NCI-H2029 (cell line): ENCODE measurements around the gene TMEM35A.
"Not testable (repeated sequence)": the region's sequence is repeated elsewhere in the genome, so short reads cannot be mapped to it uniquely, and the experiment has no call there.

Experiments
- DNase-seq: peaks from one replicate; lab custom pipeline; 2025; lab: John Stamatoyannopoulos, UW

The TMEM35A gene, protein sequence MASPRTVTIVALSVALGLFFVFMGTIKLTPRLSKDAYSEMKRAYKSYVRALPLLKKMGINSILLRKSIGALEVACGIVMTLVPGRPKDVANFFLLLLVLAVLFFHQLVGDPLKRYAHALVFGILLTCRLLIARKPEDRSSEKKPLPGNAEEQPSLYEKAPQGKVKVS

DNA sequence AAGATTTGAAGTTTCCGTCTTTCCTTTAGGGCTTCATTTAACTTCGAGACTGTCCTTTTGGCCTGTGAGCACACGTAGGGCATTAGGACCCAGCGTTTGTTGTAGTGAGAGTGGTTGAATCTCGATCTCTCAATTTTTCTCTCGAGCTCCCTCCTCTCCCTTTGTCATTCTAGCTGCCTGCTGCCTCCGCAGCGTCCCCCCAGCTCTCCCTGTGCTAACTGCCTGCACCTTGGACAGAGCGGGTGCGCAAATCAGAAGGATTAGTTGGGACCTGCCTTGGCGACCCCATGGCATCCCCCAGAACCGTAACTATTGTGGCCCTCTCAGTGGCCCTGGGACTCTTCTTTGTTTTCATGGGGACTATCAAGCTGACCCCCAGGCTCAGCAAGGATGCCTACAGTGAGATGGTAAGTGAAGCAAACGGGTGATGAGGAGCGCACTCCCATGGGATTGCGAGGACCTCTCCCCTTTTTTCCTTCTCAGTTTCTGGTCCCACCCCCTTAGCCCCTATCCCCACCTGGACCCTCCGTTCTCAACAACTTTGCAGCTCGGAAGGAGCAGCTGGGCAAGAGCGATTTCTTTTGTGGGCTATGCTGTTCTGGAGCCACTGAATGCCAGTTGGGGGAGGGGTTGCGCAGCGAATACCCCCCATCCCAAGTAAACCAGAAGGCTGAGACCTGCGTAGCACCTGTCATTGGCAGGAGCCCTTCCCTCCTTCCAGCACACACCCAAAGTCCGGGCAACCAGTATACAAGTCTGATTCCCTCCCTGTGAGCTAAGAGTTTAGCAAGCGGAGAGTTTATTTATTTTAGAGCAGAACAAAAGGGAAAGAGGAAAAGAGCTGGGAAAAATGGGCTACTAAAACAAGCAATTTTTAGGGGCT, at the start of gene TMEM35A:
Gene TMEM35A (plus strand): TSS at position 164 of the 883 bp plus-strand sequence. CDS start 124 bp downstream, at position 288.
- no peak for DNase-seq

DNA sequence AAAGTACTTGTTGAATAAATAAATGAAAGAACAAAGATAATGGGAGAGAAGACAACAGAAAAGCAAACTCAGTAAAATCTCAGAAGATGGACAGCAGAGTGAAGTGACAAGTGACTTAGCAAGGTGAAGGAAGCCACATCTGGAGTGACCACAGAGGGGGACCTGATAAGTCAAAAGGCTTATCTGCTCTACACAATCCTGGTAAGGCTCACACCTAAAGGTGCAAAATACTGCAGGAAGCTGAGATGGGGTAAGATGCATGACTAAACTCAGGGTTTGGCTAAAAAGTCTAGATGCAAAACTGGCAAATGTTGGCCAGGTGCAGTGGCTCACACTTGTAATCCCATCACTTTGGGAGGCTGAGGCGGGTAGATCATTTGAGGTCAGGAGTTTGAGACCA, 49.0 kb upstream of the TMEM35A start:
- DNase-seq = no peak

DNA sequence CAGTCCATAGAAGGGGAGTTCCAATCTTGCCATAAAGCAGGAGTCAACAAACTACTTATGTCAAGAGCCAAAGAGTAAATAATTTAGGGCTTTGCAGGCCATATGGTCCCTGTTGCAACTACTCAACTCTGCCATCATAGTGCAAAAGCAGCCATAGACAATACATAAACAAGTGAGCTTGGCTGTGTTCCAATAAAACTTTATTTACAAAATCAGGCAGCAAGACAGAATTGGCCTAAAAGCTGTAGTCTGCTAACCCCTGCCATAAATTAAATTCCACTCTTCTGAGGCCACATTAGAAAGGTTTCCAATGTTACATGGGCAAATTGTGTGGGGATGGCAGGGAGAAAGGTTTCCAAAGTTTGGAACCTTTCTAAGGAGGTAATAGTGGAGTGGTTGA, 41.4 kb upstream of the TMEM35A start:
- no peak for DNase-seq

DNA sequence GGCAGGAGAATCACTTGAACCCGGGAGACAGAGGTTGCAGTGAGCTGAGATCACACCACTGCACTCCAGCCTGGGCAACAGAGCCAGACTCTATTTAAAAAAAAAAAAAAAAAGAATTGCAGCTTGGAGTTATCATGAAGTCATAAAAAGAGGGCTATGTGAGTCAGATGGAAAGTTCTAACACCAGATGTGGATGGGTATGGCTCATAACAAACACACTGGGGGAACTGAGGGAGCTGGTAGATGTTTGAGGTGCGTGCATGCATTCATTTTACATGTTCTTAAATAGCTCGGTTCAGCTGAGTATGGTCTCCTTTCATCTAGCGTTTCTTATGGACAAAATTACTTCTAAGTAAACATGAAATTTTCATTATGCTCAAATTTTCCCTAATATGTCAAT, 38.5 kb upstream of the TMEM35A start:
- DNase-seq = no peak

DNA sequence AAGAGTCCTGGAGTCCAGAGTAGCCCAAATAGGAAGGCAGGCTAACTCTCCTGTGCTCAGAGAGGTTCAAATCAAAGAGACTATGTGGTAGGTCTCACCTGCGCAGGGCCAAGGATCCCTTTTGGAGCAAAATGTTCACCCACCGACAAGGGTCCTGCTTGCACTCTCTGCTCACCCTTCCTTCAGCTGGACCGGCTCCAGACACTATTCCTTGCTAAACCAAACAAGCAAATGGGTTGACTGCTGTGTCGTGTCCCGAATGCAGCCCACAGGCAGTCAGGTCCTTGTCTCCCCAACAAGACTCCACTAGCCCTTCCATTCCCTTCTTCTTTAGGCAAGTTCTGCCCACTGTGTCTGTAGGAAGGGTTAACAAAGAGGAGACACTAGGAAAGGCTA, 27.5 kb upstream of the TMEM35A start:
- DNase-seq = no peak

DNA sequence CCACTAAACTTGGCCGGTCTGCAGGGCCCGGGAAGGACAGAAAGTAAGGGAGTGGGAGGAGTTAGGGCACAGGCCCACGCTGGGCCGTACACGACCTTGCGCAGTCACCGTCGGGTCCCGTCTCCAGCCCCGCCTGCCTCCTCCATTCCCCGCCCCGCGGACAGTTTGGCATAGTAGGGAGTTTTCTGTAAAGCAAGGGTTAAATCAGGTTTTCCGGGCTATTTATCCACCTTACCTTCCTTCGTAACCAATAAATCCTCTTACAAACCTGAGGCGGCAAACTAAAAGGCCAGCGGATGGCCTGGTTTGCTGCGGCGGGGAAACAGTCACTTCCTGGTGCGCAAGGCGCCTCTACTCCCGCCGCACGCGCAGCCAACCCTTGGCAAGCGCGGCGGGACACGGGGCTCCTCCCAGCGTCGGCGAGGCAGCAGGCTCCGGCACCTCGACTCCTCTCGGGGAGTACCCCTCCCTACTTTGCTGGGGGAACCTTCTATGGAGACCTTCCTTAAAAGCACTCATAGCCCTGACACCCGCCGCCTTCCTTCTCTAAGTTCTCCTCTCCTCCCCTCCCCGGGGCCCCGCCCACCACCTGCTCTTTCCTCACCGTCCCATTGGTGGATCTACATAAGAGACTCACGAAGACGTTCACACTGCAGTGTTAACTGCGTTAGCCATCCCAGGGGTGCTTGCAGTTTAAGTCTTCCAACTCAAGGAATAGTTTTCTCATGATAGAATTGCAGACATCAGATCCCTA, 27.0 kb upstream of the TMEM35A start, which contains the start of gene TRMT2B:
Gene TRMT2B (minus strand): TSS at position 563 of the 754 bp plus-strand sequence. CDS start 9,822 bp downstream, outside the sequence.
- DNase-seq = peak; percentile 50

DNA sequence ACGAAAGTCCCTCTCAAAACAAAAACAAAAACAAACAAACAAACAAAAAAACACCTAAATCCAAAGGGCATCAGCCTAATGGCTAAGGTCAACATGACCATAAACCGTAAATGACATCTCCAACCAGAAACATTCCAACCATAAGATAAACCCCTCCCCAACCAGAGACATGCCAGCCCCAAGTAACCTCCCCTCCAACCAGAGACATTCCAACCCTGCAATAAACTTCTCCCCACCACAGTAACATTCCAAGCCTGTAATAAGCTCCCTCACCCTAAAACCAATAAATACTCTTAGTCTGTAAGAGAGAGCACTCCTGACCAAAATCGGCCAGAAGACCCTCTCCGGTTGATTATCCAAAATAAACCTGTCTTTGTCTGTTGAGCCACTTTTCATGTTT, 22.1 kb upstream of the TMEM35A start:
- DNase-seq = not testable (repeated sequence)

DNA sequence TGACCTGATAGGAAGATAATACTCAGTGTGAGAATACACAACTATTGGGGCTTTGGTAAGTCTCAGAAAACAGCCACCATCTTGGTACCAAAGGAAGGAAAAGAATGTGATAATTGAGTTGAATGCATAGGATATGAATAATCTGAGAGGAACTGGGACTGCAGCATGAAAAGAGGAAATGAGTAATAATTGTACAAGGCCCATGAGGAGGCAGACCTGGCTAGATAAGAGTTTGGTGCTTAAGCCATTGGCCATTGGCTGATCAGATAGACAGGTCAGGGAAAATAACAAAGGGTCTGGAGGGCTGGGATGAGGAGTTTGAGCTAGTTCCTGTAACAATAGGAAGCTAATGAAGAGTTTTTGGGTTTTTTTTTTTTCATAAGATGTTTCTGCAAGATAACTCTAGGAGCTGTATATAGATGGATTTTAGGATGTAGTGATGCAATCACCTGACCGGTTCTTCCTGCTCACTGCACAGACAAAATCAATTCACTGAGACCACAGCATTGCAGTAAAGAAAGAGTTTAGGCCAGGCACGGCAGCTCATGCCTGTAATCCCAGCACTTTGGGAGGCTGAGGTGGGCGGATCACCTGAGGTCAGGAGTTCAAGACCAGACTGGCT, 21.5 kb upstream of the TMEM35A start:
- no peak for DNase-seq

DNA sequence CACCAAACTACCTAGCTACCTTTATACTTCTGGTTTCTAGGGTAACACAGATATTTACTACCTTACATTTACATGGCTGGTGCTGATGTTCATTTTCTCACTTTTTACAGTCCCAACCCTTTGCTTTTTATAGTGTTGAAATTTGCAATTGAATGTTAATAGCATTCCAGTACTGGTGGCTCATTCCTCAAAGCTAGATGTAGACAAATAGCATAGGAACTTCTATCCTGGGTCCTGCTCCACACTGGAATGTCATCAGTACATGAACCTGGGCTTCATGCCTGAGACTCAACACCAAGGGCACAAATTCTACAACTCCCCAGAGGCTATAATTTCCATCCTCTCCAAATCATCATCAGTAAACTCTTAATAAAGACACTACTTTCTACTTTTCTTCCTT, 16.5 kb upstream of the TMEM35A start:
- DNase-seq = no peak

DNA sequence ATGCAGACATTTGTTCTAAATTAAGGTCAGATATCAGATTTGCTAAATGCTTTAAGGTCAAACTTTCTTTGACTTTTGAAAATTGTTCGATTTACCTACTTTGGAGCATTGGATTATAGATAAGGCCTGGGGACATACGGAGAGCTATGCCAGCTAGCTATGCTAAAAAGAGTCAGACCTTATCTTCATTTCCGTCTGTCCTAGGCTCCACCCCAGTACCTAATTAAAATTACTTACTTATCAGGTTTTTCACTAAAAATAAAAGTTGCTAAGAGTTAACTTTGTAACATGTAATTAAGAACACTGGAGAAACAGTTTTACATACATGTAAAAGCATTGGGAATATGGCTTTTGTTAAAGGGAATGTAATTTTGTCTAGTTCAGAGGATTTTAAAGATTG, 7.1 kb upstream of the TMEM35A start:
- DNase-seq = no peak

DNA sequence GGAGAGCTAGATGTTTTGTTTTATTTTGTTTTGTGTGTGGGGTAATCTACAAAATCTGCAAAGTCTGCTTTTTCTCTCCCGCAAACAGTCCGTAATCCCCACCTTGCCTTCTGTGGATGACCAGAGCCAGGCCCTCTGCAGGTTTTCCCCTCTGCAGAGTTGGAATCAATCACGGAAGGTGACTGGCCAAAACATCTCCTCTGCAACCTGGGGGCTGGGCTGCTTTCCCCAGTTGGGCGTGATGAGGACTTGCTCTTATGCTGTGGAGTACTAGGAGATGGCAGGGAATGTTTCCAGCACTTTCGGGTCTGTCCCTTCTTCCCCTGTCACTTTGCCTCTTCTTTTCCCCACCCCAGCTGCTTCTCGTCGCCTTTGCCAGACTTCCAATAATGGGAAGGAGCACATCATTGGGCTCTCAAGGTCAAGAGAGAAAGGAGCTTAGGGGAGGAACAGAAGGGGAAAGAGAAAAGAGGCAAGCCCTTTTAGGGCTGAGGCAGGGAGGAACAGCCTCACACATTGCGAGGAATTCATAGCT, 1.1 kb downstream of the TMEM35A start:
- no peak for DNase-seq

DNA sequence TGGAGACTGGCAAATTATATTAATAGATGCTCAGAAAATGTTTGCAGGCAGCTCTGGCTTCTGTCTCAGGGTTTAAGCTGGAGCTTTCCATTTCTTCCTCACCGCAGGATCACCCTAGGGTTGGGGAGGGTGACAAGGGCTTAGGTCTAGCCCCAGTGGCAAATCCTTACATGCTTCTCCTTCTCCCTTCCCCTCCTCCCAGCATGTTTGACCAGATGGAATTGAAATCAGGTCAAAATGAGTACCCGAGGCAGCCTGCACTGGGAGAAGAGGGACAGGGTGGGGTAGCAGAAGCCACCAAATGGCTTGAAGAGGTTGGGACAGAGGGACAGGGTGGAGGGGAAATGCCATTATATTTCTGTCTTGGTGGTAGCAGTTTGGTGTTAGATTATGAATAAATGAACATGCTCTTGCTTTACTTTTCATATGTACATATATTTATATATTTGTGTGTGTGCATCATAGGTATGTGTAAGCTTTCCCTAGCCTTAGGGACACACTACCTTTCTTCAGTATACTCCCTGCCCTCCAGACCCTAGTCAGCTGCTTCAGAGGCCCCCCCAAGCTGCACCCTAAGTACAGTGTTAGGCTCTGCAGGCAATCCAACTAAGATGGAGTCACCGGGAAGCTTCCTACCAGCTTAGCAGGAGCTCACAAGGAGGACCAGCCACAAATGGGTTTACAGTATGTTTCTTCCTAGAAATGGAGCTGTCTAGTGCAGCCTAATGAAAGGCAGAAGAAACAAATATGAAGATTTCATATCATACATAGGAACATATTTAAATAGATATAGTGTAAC, 1.8 kb downstream of the TMEM35A start:
- no peak for DNase-seq

DNA sequence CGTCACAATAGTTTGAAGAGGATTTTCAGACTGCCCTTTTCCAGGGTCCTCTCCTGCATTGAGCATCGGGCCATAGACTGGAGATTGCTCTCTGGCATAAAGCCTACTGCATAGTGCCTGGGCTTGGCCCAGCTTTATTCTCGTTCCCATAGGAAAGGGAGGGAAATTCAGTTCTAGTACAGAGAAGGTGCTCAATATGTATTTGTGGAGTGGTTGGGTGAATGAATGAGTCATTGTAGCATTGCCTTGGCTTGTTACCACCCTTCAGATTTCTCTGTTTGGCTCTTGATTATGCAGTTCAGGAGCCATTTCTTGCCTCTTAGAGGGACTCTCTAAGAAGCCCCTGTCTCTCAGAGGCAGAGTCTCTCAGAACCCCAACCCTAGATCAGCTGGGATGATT, 2.6 kb downstream of the TMEM35A start:
- DNase-seq = no peak

DNA sequence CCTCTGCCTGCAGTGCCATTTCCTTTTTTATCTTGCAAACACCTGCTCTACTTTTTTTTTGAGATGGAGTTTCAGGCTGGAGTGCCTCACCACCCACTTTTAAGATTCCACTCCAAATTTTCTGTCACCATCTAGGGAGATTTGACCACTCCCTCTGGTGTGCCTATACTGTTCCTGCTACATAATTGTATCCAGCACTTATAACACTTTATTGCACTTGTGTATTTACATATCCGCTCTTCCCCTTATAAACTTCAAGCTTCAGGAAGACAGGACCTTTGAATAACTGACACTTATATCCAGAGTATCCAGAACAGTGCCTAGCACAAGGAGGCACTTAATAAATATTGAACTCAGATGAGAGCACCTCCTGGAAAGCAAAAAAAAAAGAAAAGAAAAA, 13.1 kb downstream of the TMEM35A start:
- no peak for DNase-seq

DNA sequence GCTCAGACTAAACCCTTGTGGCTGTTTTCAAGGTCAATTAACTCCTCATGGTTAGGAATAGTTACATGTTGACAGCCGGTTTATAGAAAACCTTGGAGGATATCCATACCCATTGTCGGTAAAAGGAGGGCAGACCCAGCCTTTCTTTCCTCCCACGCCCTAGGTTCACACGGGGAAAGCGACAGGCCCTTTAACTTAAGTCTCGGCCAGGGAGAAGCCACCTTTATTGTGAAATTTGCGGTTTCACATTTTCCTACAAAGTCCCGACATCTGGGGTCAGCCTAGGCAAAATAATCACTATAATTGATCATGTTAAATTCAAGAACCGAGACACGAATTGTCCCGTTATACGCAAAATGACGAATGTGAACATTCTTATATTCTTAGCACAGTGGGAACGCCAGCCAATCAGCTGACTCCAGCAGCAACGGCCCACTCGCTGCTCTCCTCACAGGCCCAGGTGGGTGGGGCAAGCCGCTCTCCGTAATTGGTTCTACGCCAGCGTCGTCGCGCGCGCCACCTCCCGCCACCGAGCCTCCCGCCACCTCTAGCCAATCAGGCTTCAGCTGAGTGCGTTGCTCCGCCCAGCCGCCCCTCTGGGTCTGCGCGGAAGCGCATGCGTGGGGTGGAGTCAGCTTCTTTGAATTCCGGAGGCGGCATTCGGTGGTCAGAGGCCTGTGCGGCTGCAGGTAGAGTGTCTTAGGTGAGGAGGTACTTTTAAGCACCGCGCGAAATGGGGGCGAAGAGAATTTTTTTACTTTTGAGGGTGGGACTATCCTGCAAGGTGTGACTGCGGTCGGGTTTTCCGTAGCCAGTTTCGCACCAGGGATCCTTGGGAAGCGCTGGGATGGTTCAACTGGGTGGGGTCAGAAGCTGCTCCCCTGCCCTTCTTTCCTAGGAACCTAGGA, 19.1 kb downstream of the TMEM35A start, which contains the start of gene CENPI:
Gene CENPI (plus strand): TSS at position 659 of the 908 bp plus-strand sequence. CDS start 2,867 bp downstream, outside the sequence.
- peak; percentile 85 for DNase-seq

DNA sequence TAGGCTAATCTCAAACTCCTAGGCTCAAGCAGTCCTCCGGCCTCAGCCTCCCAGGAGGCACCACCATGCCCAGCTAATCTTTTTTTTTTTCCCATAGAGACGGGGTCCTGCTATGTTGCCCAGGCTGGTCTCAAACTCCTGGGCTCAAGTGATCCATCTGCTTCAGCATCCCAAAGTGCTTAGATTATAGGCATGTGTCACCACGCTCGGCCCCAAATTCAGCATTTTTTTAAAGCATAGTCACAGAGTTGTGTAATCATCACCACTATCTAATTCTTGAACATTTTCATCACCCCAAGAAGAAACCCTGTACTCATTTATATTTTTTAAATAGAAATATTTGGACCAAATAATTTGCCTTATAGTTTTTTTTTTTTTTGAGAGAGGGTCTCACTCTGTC, 29.6 kb downstream of the TMEM35A start:
- no peak for DNase-seq

DNA sequence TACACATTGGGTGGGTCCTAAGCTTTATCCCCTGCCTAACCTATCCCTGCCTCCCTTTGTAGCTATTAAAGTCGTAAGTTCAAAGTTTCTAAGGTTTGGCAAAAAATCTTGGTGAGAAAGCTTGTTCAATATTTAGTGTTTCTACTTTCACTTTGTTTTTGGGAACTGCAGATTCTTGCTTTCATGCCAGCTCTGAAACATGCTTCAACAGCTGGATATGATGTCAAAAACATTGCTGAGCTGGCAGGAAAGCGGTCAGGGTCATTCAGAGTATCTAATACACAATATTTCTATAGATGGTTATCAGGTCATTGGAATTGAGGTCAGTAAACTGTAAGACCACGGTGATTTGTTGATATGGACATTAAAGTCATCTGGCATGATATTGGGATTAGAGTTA, 39.0 kb downstream of the TMEM35A start:
- DNase-seq = no peak

DNA sequence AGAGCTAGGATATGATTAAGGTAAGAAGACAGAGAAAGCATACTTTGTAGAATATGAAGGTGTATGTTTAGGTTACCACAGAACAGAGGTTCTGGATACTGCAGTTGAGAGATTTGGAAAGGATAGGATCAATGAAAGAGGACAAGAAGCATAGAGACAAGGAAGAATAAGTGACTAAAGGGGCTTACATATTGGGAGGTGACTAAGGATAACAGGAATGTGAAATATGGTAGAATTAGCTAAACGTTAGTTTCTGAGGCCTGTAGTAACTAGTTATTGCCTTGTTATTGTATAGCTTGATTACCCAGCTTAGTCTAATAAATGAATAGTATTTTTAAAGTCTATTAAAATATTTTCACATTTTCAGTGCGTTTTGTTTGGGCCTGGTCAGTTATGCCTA, 57.6 kb downstream of the TMEM35A start:
- no peak for DNase-seq
